Astrocyte of the cerebellum (primary cell): ENCODE data around the gene MSH5.

Source experiments
- DNase-seq: peaks from one replicate; pipeline ENCODE4 v3.0.0-alpha.2; 2011; ENCODE audit warnings: low read depth
- H3K4me3 ChIP-seq: 2 replicates; pipeline ENCODE4 v1.5.1; 2011; ENCODE audit warnings: mild to moderate bottlenecking, low read depth, low read length, moderate library complexity
- in situ Hi-C: cut with HindIII; loops from 2 replicates; pipeline ENCODE4 v1.10.0; 2017; ENCODE audit warnings: low sequenced_read_pairs
- TF ChIP-seq, protein P1 (sequence below): IDR thresholded peaks from 2 replicates; pipeline ENCODE4 v1.5.1; 2012; ENCODE audit warnings: low read length, low read depth, moderate library complexity, mild to moderate bottlenecking; ENCODE audit errors: missing control alignments

Gene MSH5

DNA sequence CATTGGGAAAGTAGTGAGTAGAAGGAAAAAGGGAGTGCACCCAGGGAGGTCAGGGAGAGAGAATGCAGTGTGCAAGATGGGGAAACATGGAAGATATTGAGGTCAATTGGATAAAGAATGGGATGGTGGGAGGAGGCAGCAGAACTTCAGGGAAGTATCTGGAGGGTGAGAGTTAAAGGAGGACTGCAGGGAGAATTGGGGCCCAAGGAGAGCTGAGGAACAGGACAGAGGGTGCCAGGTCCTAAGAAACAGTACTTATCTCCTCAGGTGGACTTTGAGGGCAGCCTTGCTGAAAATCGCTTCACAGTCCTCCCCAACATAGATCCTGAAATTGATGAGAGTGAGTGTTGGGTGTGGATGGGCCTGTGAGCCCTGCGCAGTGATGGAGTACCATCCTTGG is 18.5 kb downstream of the MSH5 start:
- TF ChIP-seq, protein P1, sequence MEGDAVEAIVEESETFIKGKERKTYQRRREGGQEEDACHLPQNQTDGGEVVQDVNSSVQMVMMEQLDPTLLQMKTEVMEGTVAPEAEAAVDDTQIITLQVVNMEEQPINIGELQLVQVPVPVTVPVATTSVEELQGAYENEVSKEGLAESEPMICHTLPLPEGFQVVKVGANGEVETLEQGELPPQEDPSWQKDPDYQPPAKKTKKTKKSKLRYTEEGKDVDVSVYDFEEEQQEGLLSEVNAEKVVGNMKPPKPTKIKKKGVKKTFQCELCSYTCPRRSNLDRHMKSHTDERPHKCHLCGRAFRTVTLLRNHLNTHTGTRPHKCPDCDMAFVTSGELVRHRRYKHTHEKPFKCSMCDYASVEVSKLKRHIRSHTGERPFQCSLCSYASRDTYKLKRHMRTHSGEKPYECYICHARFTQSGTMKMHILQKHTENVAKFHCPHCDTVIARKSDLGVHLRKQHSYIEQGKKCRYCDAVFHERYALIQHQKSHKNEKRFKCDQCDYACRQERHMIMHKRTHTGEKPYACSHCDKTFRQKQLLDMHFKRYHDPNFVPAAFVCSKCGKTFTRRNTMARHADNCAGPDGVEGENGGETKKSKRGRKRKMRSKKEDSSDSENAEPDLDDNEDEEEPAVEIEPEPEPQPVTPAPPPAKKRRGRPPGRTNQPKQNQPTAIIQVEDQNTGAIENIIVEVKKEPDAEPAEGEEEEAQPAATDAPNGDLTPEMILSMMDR: no peak
- in situ Hi-C loops: no loop called here
- no peak overlapping the region for H3K4me3 ChIP-seq
- no peak for DNase-seq

DNA sequence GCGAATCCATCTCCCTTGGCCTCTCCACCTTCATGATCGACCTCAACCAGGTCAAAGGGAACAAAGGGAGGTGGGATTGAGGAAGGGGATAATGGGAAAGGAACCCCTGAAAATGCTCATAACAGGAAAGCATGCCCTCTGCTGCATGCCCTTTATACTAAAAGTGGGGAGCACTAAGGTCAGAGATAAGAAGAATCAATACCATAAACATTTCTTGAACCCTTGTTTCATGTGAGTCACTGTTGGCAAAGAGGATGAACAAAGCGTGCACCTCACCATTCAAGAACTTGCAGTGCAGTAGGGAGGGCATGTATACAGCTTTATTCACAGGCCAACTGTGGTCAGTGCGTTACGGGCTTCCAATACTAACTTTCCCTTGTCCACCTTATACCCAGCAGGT is 21.0 kb downstream of the MSH5 start:
- in situ Hi-C loops: no loop called here
- TF ChIP-seq, protein P1: no peak
- no peak for DNase-seq
- H3K4me3 ChIP-seq: no peak overlapping the region

DNA sequence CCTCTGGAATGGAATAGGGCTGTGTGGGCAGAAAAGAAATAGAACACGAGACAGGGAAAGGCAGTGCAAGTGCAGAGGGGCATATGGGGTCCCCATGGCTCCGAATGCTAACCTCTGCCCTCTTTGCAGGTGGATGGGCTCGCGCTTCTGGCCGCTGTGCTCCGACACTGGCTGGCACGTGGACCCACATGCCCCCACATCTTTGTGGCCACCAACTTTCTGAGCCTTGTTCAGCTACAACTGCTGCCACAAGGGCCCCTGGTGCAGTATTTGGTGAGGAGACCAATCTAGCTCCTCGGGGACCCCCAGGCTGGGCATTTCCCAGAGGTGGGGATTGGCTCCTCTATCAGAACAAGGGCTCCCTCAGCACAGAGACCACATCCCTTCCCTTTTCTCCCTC is 21.5 kb downstream of the MSH5 start:
- TF ChIP-seq, protein P1: no peak
- DNase-seq: no peak
- in situ Hi-C loops: no loop called here
- no peak overlapping the region for H3K4me3 ChIP-seq

DNA sequence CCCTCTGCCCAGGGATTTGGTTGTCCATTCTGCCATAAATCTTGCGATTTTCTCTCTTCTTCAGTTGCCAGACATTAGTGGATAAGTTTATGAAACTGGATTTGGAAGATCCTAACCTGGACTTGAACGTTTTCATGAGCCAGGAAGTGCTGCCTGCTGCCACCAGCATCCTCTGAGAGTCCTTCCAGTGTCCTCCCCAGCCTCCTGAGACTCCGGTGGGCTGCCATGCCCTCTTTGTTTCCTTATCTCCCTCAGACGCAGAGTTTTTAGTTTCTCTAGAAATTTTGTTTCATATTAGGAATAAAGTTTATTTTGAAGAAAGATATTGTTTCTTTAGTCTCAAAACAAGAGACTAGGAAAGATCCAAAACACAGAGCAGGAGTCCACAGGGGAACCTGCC is 22.6 kb downstream of the MSH5 start, which contains the start of gene SAPCD1:
Gene SAPCD1, plus strand, starts transcription at position 301 of the 400 bp plus-strand sequence. CDS start 399 bp downstream, outside the sequence.
- TF ChIP-seq, protein P1: no peak
- in situ Hi-C loops: no loop called here
- H3K4me3 ChIP-seq: no peak within 1 kb of the TSS
- DNase-seq: no peak

DNA sequence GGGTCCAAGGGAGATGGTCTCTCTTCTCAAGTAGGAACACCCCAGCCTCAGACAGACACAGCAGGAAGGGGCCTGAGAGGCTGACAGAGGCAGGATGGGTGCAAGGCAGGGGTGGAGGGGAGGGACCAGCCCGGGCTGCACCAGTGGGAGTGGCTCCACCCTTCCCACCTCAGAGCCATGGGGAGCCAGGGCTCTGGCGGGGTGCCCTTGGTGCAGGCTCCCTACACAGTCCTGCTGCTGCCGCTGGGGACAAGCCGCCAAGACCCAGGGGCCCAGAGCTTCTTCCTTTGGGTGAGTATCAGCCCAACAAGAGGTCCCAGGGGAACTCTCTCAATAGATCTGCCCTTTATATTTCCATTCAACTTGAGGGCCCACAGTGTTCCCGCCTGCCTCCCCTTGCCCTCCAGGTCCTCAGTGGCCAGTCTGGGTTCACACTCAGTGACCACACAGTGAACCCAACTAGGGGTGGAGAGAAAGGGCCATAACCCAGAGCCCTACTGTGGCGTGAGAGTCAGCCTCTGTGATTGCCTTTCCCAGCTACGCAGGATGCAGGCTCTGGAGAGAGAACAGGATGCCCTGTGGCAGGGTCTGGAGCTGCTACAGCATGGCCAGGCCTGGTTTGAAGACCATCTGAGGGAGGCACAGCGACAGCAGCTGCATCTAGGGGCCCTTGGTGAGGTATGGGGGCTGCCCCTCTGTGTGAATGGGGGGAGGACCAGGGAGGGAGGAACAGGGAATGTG is 23.2 kb downstream of the MSH5 start:
- DNase-seq: no peak
- TF ChIP-seq, protein P1: no peak
- in situ Hi-C loops: no loop called here
- no peak overlapping the region for H3K4me3 ChIP-seq

DNA sequence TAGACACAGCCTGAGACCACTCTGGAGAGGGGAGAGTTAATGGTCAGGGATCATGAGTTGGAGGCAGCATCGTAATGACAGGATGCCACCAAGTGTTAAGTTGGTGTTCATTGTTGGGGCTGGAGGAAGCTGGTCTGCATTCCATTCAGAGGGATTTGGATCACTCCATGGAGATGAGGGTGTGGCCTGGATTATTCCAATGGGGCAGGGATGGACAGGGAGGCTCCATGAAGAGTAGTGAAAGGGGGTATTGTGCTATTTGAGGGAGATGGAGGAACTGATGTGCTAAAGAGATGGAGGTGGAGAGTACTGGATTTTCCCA is 23.8 kb downstream of the MSH5 start:
- in situ Hi-C loops: no loop called here
- DNase-seq: no peak
- TF ChIP-seq, protein P1: no peak
- H3K4me3 ChIP-seq: no peak overlapping the region

DNA sequence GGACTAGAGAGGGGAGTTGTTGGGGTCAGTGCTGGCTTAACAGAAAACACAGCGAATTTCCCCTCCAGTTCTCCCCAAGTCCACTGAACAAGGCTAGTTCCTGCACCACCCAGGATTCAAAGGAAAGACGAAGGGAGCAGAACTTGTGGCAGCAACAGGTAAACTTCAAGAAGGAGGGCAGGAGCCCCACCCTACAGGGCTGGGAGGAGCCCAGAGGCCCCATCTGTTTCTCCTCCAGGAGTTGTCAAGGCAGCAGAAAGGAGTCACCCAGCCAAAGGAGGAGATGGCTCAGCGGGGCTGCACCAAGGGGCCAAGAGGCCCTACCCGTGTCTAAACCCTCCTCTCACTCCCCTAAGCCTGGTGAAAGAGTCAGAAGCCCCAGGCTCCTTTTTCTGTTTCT is 24.4 kb downstream of the MSH5 start:
- no peak overlapping the region for H3K4me3 ChIP-seq
- TF ChIP-seq, protein P1: no peak
- in situ Hi-C loops: no loop called here
- no peak for DNase-seq
